Loucy (cell line): ENCODE data around the gene FDXACB1.

Source experiments
- H2AFZ ChIP-seq: fragments of 200-600 bp; sonication (generic); 2 replicates; pipeline ENCODE4 v1.6.0; 2016; ENCODE audit warnings: antibody characterized with exemption, mild to moderate bottlenecking, low read length, moderate library complexity
- H3F3A ChIP-seq: fragments of 200-600 bp; 2 replicates; pipeline ENCODE4 v1.6.0; 2016; ENCODE audit warnings: antibody characterized with exemption, low read depth, mild to moderate bottlenecking
- H3K27me3 ChIP-seq: fragments of 200-600 bp; sonication (generic); 2 replicates; pipeline ENCODE4 v1.6.1; 2014; ENCODE audit warnings: low read length, mild to moderate bottlenecking; ENCODE audit not compliant: insufficient read depth, poor library complexity, severe bottlenecking
- H3K36me3 ChIP-seq: fragments of 200-600 bp; sonication (generic); 2 replicates; pipeline ENCODE4 v1.6.1; 2016; ENCODE audit warnings: low read length; ENCODE audit not compliant: insufficient read depth
- H3K4me1 ChIP-seq: fragments of 200-600 bp; sonication (generic); 2 replicates; pipeline ENCODE4 v1.5.1; 2014; ENCODE audit warnings: low read length, mild to moderate bottlenecking; ENCODE audit not compliant: insufficient read depth, poor library complexity, severe bottlenecking
- H3K4me2 ChIP-seq: fragments of 200-600 bp; sonication (generic); 2 replicates; pipeline ENCODE4 v1.6.0; 2014; ENCODE audit warnings: antibody characterized with exemption, low read length, low read depth, mild to moderate bottlenecking; ENCODE audit not compliant: poor library complexity, severe bottlenecking
- H3K4me3 ChIP-seq: fragments of 200-600 bp; sonication (generic); 2 replicates; pipeline ENCODE4 v1.5.1; 2014; ENCODE audit warnings: low read length, mild to moderate bottlenecking, mixed read lengths; ENCODE audit not compliant: poor library complexity, severe bottlenecking
- H3K79me2 ChIP-seq: fragments of 200-600 bp; sonication (generic); 2 replicates; pipeline ENCODE4 v1.6.1; 2014; ENCODE audit warnings: low read length; ENCODE audit not compliant: insufficient read depth
- H3K9ac ChIP-seq: fragments of 200-600 bp; sonication (generic); 2 replicates; pipeline ENCODE4 v1.6.0; 2014; ENCODE audit warnings: mild to moderate bottlenecking, low read depth, low read length, moderate library complexity; ENCODE audit not compliant: poor library complexity, severe bottlenecking
- H3K9me2 ChIP-seq: fragments of 200-600 bp; sonication (generic); replicated peaks from 2 replicates; pipeline ENCODE4 v1.6.1; 2016; ENCODE audit warnings: low read depth, low read length, mixed read lengths
- H3K9me3 ChIP-seq: fragments of 200-600 bp; sonication (generic); 2 replicates; pipeline ENCODE4 v1.6.1; 2014; ENCODE audit warnings: mild to moderate bottlenecking, antibody characterized with exemption, low read length, low read depth; ENCODE audit not compliant: insufficient read depth
- H4K20me1 ChIP-seq: fragments of 200-600 bp; sonication (generic); 2 replicates; pipeline ENCODE4 v1.6.0; 2014; ENCODE audit warnings: antibody characterized with exemption, low read length, mild to moderate bottlenecking; ENCODE audit not compliant: insufficient read depth, poor library complexity, severe bottlenecking
- CTCF ChIP-seq: fragments of 200-600 bp; sonication (generic); conservative IDR thresholded peaks from 2 replicates; pipeline ENCODE4 v1.5.1; 2014; ENCODE audit warnings: mild to moderate bottlenecking, antibody characterized with exemption, low read length
- EZH2phosphoT487 ChIP-seq: fragments of 200-600 bp; IDR thresholded peaks from 2 replicates; pipeline ENCODE4 v1.6.1; 2018; ENCODE audit warnings: antibody characterized with exemption, mild to moderate bottlenecking, moderate library complexity, borderline replicate concordance

FDXACB1 gene

GRCh38 chr11:111851636-111852035 lies 27.3 kb downstream of the FDXACB1 start:
- TF ChIP-seq EZH2phosphoT487 (no peak), CTCF (peak; percentile 59)

GRCh38 chr11:111851067-111851466 lies 27.9 kb downstream of the FDXACB1 start:
- Histone ChIP-seq H3K27me3 (no peaks in the 10 kb centered on the region), H3K4me1 (no peaks in the 10 kb centered on the region), H3K9me2 (no peaks in the 10 kb centered on the region), H3K79me2 (no peaks in the 10 kb centered on the region), H3K9ac (no peak overlapping the region), H3F3A (no peaks in the 10 kb centered on the region), H3K4me3 (no peak overlapping the region), H3K36me3 (peaks cover 72% of the 10 kb centered on the region; the same call in 1 of the 2 replicates), H3K9me3 (no peaks in the 10 kb centered on the region), H3K4me2 (no peak overlapping the region), H2AFZ (no peak overlapping the region), H4K20me1 (no peaks in the 10 kb centered on the region)
- no peak for TF ChIP-seq CTCF
- no peak for TF ChIP-seq EZH2phosphoT487

More at GRCh38 chr11:111851636-111852035, 27.3 kb downstream of the FDXACB1 start:
- no peaks in the 10 kb centered on the region for H3K9me2 ChIP-seq
- H3F3A ChIP-seq: no peaks in the 10 kb centered on the region
- no peaks in the 10 kb centered on the region for H3K4me1 ChIP-seq
- no peaks in the 10 kb centered on the region for H3K27me3 ChIP-seq
- H3K4me3 ChIP-seq: no peak overlapping the region
- H3K9me3 ChIP-seq: no peaks in the 10 kb centered on the region
- no peaks in the 10 kb centered on the region for H4K20me1 ChIP-seq
- H3K9ac ChIP-seq: no peak overlapping the region
- no peak overlapping the region for H2AFZ ChIP-seq
- H3K36me3 ChIP-seq: peaks cover 66% of the 10 kb centered on the region; the same call in 1 of the 2 replicates
- H3K79me2 ChIP-seq: no peaks in the 10 kb centered on the region
- no peak overlapping the region for H3K4me2 ChIP-seq

- Histone ChIP-seq H3F3A (no peaks in the 10 kb centered on the region), H3K36me3 (peaks cover 70% of the 10 kb centered on the region; the same call in 1 of the 2 replicates), H3K9me3 (no peaks in the 10 kb centered on the region), H3K9me2 (no peaks in the 10 kb centered on the region), H3K79me2 (no peaks in the 10 kb centered on the region), H3K4me2 (no peak overlapping the region), H3K4me1 (no peaks in the 10 kb centered on the region), H3K4me3 (no peak overlapping the region), H2AFZ (no peak overlapping the region), H3K9ac (no peak overlapping the region), H4K20me1 (no peaks in the 10 kb centered on the region), H3K27me3 (no peaks in the 10 kb centered on the region)
- TF ChIP-seq EZH2phosphoT487 (no peak), CTCF (no peak)
Measured at GRCh38 chr11:111849631-111850030, 29.3 kb downstream of the FDXACB1 start.
